ENCODE data around the gene PRPF31. TPM values are rescaled to one million over a fixed set of nuclear protein-coding genes. Genes with fewer than 3 reads are reported as not detected.

Gene PRPF31
- total RNA-seq, 1 experiment from 2014 or later, result 84.4 TPM

DNA sequence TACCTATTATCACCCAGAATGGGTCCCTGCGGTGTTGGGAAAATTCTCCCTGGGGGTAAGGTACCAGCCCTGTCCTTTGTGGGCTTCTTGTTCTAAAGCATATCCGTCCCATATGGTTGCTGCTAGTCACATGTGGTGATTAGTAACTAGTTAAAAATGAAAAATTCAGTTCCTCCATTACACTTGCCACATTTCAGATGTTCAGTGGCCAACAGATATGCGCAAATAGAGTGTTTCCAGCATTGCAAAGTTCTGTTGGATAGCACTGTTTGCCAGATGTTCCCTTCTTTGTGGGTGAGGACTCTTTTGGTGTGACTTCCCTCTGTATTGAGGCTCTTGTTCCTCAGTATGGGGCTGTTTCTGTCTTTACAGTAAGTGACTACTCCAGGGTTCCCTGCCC is 25.8 kb downstream of the PRPF31 start:
- no peak for DNase-seq
- Mint-ChIP-seq H3K4me1 (peaks cover 24 to 26% of the 10 kb centered on the region in 2 experiments), H3K27ac (no peak overlapping the region; a peak in 1 of 7 replicates), H3K4me3 (no peak overlapping the region), H3K27me3 (ENCODE audit: low read depth) (0 out of 2 replicates have a peak, but pooled peaks cover 1% of the 10 kb centered on the region), H3K9me3 (no peaks in the 10 kb centered on the region; a peak in 2 of 5 replicates), H3K36me3 (ENCODE audit: insufficient read depth in 1 of 3, low read depth in 3 of 3) (peaks cover 57 to 73% (median 63%) of the 10 kb centered on the region in 3 experiments)
- no peak overlapping the region for H3K27ac ChIP-seq (ENCODE audit: insufficient read length, low read depth, low read length)
- no CpG with 5 or more reads among the region's 3 CpGs for WGBS (ENCODE audit: extremely low coverage, insufficient read length, low lambda C conversion rate)
- no peak overlapping the region for H2BK120ac ChIP-seq (ENCODE audit: low read depth, low read length, poor library complexity, severe bottlenecking)
- H2AFZ ChIP-seq (ENCODE audit: low read length), result no peak overlapping the region
- no peak overlapping the region for H4K91ac ChIP-seq (ENCODE audit: insufficient read length, low read depth, low read length)
- H2BK12ac ChIP-seq (ENCODE audit: insufficient read length, low read depth, low read length), result no peak overlapping the region
- H3K79me1 ChIP-seq (ENCODE audit: insufficient read depth, low read depth, low read length, poor library complexity, severe bottlenecking), result peaks cover 13% of the 10 kb centered on the region
- H3K4me2 ChIP-seq (ENCODE audit: insufficient read depth, insufficient read length, low read length), result no peak overlapping the region
- H3K4me1 ChIP-seq (ENCODE audit: insufficient read depth, low read length), result no peaks in the 10 kb centered on the region
- H3K4ac ChIP-seq (ENCODE audit: low read depth, low read length), result no peak overlapping the region
- H2AK5ac ChIP-seq (ENCODE audit: insufficient read length, low read length), result no peak overlapping the region
- peaks cover 4% of the 10 kb centered on the region for H3K23me2 ChIP-seq (ENCODE audit: insufficient read length, low read depth, low read length, poor library complexity, severe bottlenecking)
- no peak overlapping the region for H3T11ph ChIP-seq (ENCODE audit: low read length)
- H3K9me3 ChIP-seq (ENCODE audit: control insufficient read depth, low read depth, low read length), result no peaks in the 10 kb centered on the region
- H2BK20ac ChIP-seq (ENCODE audit: low read depth, low read length, poor library complexity, severe bottlenecking), result no peak overlapping the region
- no peak overlapping the region for H3K14ac ChIP-seq (ENCODE audit: insufficient read depth, low read length)
- no peak overlapping the region for H3K56ac ChIP-seq (ENCODE audit: insufficient read length, low read depth, low read length)
- H4K8ac ChIP-seq (replicated peaks; ENCODE audit: insufficient read length, low read depth, low read length), result no peak overlapping the region
- H3K23ac ChIP-seq (ENCODE audit: insufficient read length, low read depth, low read length), result no peak overlapping the region
- TF ChIP-seq, protein P1, sequence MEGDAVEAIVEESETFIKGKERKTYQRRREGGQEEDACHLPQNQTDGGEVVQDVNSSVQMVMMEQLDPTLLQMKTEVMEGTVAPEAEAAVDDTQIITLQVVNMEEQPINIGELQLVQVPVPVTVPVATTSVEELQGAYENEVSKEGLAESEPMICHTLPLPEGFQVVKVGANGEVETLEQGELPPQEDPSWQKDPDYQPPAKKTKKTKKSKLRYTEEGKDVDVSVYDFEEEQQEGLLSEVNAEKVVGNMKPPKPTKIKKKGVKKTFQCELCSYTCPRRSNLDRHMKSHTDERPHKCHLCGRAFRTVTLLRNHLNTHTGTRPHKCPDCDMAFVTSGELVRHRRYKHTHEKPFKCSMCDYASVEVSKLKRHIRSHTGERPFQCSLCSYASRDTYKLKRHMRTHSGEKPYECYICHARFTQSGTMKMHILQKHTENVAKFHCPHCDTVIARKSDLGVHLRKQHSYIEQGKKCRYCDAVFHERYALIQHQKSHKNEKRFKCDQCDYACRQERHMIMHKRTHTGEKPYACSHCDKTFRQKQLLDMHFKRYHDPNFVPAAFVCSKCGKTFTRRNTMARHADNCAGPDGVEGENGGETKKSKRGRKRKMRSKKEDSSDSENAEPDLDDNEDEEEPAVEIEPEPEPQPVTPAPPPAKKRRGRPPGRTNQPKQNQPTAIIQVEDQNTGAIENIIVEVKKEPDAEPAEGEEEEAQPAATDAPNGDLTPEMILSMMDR (conservative IDR thresholded peaks at IDR 0.05), result no peak
- H3K18ac ChIP-seq (ENCODE audit: insufficient read length, low read depth, low read length), result no peak overlapping the region
- peaks cover 24% of the 10 kb centered on the region; the same call in 1 of the 2 replicates for H3K79me2 ChIP-seq (ENCODE audit: insufficient read depth, low read length)
- no peak overlapping the region for H2BK5ac ChIP-seq (ENCODE audit: insufficient read length, low read length)
- no peaks in the 10 kb centered on the region for H3K27me3 ChIP-seq (ENCODE audit: insufficient read depth, low read length)
- H2BK15ac ChIP-seq (ENCODE audit: low read depth, low read length), result no peak overlapping the region
- no peaks in the 10 kb centered on the region for H4K20me1 ChIP-seq (ENCODE audit: control insufficient read depth, insufficient read depth, insufficient read length)
- no peak overlapping the region for H4K5ac ChIP-seq (ENCODE audit: insufficient read length, low read depth, low read length)
- no peak overlapping the region for H3K9ac ChIP-seq (ENCODE audit: extremely low read depth, insufficient read length, low read length)
